PC-3 (cell line): ENCODE results near the gene SWT1.

ENCODE experiments used
- EZH2 ChIP-seq: fragments of 300-600 bp; sonication (generic); IDR thresholded peaks from one replicate; pipeline ENCODE4 v1.6.1; 2017; ENCODE audit warnings: antibody characterized with exemption, mild to moderate bottlenecking, low read length; ENCODE audit not compliant: unreplicated experiment
- TF ChIP-seq, protein P1 (sequence below): fragments of 300-600 bp; sonication (generic); conservative IDR thresholded peaks from 2 replicates; pipeline ENCODE4 v1.5.1; 2017; ENCODE audit warnings: antibody characterized with exemption, low read depth, mild to moderate bottlenecking, low read length

DNA sequence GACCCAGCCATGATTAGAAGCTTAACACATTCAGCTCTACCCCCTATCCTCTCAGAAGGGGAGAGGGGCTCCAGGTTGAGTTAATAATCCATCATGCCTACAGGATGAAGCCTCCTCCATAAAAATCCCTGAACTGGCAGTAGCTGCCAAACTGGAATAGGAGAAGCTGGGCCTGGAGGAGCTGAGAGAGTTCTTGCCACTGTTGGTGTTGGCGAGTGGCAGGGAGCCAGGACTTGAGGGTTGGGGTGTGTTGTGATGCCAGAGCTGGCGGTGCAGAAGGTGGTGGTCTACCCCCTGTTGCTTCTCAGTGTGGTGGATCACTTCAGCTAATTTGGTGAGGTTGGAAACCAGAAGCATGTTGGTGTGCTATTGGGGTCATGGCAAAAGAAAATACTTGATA, 123.6 kb downstream of the SWT1 start:
- TF ChIP-seq, protein P1, sequence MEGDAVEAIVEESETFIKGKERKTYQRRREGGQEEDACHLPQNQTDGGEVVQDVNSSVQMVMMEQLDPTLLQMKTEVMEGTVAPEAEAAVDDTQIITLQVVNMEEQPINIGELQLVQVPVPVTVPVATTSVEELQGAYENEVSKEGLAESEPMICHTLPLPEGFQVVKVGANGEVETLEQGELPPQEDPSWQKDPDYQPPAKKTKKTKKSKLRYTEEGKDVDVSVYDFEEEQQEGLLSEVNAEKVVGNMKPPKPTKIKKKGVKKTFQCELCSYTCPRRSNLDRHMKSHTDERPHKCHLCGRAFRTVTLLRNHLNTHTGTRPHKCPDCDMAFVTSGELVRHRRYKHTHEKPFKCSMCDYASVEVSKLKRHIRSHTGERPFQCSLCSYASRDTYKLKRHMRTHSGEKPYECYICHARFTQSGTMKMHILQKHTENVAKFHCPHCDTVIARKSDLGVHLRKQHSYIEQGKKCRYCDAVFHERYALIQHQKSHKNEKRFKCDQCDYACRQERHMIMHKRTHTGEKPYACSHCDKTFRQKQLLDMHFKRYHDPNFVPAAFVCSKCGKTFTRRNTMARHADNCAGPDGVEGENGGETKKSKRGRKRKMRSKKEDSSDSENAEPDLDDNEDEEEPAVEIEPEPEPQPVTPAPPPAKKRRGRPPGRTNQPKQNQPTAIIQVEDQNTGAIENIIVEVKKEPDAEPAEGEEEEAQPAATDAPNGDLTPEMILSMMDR = no peak
- TF ChIP-seq EZH2 = no peak
